MCF 10A (cell line): Measurements from ENCODE around the gene SLC47A1. TPM values are rescaled to one million over a fixed set of nuclear protein-coding genes. Genes with fewer than 3 reads are reported as not detected.

Experiments used
- BruUV-seq: library from RNA; stranded (reverse); fragments of 400-500 nt; replicated peaks from 2 replicates; lab custom pipeline; 2021; lab: Mats Ljungman, UMichigan
- CTCF ChIA-PET: fragments of 300-600 bp; sonication (Branson Sonifier 250); formaldehyde crosslinking; extraction: SDS; loops from one replicate; lab custom pipeline; 2021; ENCODE audit warnings: antibody characterized with exemption, inconsistent platforms; lab: Yijun Ruan, JAX
- POLR2A ChIA-PET: fragments of 300-600, 350-650 bp; sonication (Branson Sonifier 250); formaldehyde crosslinking; extraction: SDS; loops from one replicate; lab custom pipeline; 2020; ENCODE audit warnings: antibody characterized with exemption, inconsistent platforms; lab: Yijun Ruan, JAX
- DNase-seq: peaks from one replicate; pipeline ENCODE4 v3.0.0-alpha.2; 2018; ENCODE audit not compliant: unreplicated experiment
- H3K27ac Mint-ChIP-seq: one replicate; pipeline ENCODE4 v1.8.0; 2022; ENCODE audit warnings: mild to moderate bottlenecking, low read depth, mixed read lengths; ENCODE audit not compliant: unreplicated experiment
- H3K27me3 Mint-ChIP-seq: one replicate; pipeline ENCODE4 v1.8.0; 2022; ENCODE audit warnings: mixed read lengths; ENCODE audit not compliant: insufficient read depth, unreplicated experiment
- H3K36me3 Mint-ChIP-seq: one replicate; pipeline ENCODE4 v1.8.0; 2022; ENCODE audit warnings: mild to moderate bottlenecking, moderate library complexity, mixed read lengths; ENCODE audit not compliant: insufficient read depth, unreplicated experiment
- H3K4me1 Mint-ChIP-seq: one replicate; pipeline ENCODE4 v1.8.0; 2022; ENCODE audit warnings: mixed read lengths; ENCODE audit not compliant: insufficient read depth, unreplicated experiment
- H3K4me3 Mint-ChIP-seq: one replicate; pipeline ENCODE4 v1.8.0; 2022; ENCODE audit warnings: mild to moderate bottlenecking, moderate library complexity, mixed read lengths; ENCODE audit not compliant: unreplicated experiment
- H3K9me3 Mint-ChIP-seq: one replicate; pipeline ENCODE4 v1.8.0; 2022; ENCODE audit warnings: mixed read lengths; ENCODE audit not compliant: unreplicated experiment
- intact Hi-C: fragments of 100-400 bp; cut with micrococcal nuclease; formaldehyde crosslinking; loops from 2 replicates; pipeline ENCODE4 v1.14.1; 2022
- total RNA-seq: library from RNA; stranded (reverse); gene quantifications from 2 replicates; pipeline ENCODE4 v1.2.3, GENCODE V29; 2022
- TF ChIP-seq, protein P1 (sequence below): fragments of 200-600 bp; IDR thresholded peaks from one replicate; pipeline ENCODE4 v1.8.0; 2022; ENCODE audit warnings: antibody characterized with exemption, mild to moderate bottlenecking; ENCODE audit not compliant: unreplicated experiment

The SLC47A1 gene
- total RNA-seq, 1 experiment from 2014 or later, result 1.1 TPM

DNA sequence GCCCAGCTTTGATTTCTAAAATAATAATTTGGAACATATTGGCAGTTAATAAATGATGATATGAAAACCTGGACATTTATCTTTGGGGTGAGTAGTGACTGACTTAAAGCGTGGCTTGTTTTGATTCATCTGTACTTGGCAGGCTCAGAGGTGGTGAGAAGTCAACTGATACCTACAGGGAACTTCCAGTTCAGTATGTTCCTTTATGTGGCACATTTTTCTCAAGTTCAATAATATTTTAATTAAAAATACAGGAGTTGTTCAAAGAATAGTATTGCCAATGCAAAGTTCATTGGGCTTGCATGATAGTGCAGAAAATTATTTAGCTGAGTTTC, 34.3 kb downstream of the SLC47A1 start:
- no peaks in the 10 kb centered on the region for H3K36me3 Mint-ChIP-seq
- peaks cover 10% of the 10 kb centered on the region for H3K27me3 Mint-ChIP-seq
- TF ChIP-seq, protein P1, sequence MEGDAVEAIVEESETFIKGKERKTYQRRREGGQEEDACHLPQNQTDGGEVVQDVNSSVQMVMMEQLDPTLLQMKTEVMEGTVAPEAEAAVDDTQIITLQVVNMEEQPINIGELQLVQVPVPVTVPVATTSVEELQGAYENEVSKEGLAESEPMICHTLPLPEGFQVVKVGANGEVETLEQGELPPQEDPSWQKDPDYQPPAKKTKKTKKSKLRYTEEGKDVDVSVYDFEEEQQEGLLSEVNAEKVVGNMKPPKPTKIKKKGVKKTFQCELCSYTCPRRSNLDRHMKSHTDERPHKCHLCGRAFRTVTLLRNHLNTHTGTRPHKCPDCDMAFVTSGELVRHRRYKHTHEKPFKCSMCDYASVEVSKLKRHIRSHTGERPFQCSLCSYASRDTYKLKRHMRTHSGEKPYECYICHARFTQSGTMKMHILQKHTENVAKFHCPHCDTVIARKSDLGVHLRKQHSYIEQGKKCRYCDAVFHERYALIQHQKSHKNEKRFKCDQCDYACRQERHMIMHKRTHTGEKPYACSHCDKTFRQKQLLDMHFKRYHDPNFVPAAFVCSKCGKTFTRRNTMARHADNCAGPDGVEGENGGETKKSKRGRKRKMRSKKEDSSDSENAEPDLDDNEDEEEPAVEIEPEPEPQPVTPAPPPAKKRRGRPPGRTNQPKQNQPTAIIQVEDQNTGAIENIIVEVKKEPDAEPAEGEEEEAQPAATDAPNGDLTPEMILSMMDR, result no peak
- no TSS peak for BruUV-seq
- no peaks in the 10 kb centered on the region for H3K4me1 Mint-ChIP-seq
- ChIA-PET CTCF (no interaction called here), POLR2A (interaction anchor here (0.5 to 0.7 kb wide), 2 partner anchors 80 to 245 kb away, joined by 3 read pairs; no protein-coding TSS in a partner anchor)
- DNase-seq, result no peak
- no peaks in the 10 kb centered on the region for H3K9me3 Mint-ChIP-seq
- no peak overlapping the region for H3K27ac Mint-ChIP-seq
- H3K4me3 Mint-ChIP-seq, result no peak overlapping the region
- intact Hi-C loops, result no loop called here

DNA sequence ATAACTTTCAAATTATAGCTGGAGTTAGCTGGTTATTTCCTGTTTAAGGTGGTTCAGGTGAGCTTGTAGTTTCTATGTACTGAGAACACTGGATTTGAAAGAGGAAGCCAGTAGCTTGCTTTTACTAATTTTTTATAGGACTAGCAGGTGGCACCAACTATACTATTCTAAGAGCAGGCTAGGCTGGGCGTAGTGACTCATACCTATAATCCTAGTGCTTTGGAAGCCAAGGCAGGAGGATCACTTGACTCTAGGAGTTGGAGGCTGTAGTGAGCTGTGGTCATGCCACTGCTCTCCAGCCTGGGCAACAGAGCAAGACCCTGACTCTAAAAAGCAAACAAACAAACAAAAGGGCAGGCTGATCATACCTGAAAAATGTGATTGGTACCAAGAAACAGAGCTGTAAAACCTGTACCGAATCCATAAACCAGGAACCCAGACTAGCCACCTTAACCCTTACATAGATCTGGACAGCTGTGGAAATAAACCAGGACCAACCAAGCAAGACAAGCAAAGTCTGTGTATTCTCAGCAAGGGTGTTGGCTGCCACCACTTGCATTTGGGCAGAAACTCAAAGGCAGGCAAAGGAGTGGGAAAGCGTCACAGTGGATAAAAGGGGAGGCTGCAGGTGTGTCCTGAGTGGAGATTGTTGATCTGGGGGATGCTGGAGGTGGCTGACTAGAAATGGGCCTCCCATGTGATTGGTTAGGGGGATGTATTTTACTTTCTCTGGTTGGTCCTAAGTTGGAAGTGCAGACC, 36.3 kb downstream of the SLC47A1 start:
- Mint-ChIP-seq H3K4me1 (no peaks in the 10 kb centered on the region), H3K36me3 (no peaks in the 10 kb centered on the region), H3K27me3 (peaks cover 10% of the 10 kb centered on the region), H3K9me3 (no peaks in the 10 kb centered on the region), H3K27ac (no peak overlapping the region), H3K4me3 (no peak overlapping the region)
- TF ChIP-seq, protein P1, result no peak
- CTCF ChIA-PET, result interaction anchor here (0.5 to 0.9 kb wide), 2 partner anchors 23 to 57 kb away, joined by 3 read pairs; no protein-coding TSS in a partner anchor
- POLR2A ChIA-PET, result interaction anchor here (0.6 to 1.3 kb wide), 2 partner anchors 20 to 78 kb away, joined by 3 to 5 read pairs; no protein-coding TSS in a partner anchor
- intact Hi-C loops, result no loop called here
- peak; percentile 18 for DNase-seq
- BruUV-seq, result no TSS peak

DNA sequence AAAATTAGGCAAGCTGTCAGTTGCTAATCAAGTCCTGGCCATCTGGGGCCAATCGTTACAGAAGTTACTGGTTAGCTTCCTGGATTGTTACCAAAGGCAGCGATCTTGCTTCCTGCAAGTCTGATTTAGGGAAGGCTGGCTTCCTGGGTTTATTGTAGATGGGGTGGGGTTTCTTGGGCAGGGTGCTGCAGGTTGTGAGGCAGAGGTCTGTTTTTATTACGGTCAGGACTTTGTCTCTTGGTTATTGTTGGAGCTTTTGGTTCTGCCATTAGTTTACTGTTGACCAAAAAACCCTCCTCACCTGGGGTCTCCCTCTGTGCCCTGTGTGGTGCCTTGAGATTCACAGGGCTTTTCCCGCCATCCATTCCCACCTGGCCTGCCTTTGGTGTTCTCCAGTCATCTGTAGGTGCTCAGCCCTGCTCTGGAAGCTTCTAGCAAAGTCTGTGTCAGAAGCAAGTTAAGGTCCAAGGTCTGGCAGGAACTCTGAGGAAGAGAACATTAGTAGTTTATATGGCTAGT, 36.9 kb downstream of the SLC47A1 start:
- no TSS peak for BruUV-seq
- no peak for DNase-seq
- Mint-ChIP-seq H3K27ac (no peak overlapping the region), H3K9me3 (no peaks in the 10 kb centered on the region), H3K4me3 (no peak overlapping the region), H3K36me3 (no peaks in the 10 kb centered on the region), H3K27me3 (peaks cover 10% of the 10 kb centered on the region), H3K4me1 (no peaks in the 10 kb centered on the region)
- CTCF ChIA-PET, result interaction anchor here (0.5 to 0.9 kb wide), 3 partner anchors 22 to 1390 kb away, joined by 3 read pairs; no protein-coding TSS in a partner anchor
- POLR2A ChIA-PET, result interaction anchor here (1.3 kb wide), 1 partner anchor 77 kb away, joined by 5 read pairs; no protein-coding TSS in a partner anchor
- TF ChIP-seq, protein P1, result no peak
- intact Hi-C loops, result no loop called here

DNA sequence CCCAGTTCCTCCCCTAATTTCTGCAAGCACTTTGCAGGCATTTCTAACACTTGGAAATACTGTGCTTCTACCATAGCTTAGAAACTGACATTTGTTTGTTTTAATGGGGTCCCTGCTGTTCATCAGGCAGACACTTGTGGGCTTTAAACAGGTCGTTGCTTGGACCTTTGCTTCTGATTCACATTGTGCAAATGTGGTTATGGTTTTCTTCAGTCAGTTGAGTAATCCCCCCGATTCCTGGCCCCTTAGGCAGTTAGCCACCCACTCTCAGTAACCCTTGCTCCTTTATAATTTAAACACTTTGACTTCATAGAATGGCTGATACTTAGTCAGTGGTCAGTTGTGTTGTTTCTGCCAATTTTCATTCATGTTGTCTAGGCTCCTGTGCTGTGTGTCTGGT, 39.4 kb downstream of the SLC47A1 start:
- H3K27me3 Mint-ChIP-seq, result peaks cover 10% of the 10 kb centered on the region
- H3K4me1 Mint-ChIP-seq, result no peaks in the 10 kb centered on the region
- BruUV-seq, result no TSS peak
- H3K9me3 Mint-ChIP-seq, result no peaks in the 10 kb centered on the region
- H3K36me3 Mint-ChIP-seq, result no peaks in the 10 kb centered on the region
- DNase-seq, result no peak
- TF ChIP-seq, protein P1, result no peak
- intact Hi-C loops, result no loop called here
- ChIA-PET CTCF (interaction anchor here (0.6 to 1.3 kb wide), 2 partner anchors 43 to 80 kb away, joined by 3 to 4 read pairs; no protein-coding TSS in a partner anchor), POLR2A (no interaction called here)
- H3K4me3 Mint-ChIP-seq, result no peak overlapping the region
- no peak overlapping the region for H3K27ac Mint-ChIP-seq
